ENCODE measurements around the gene KCNAB1.
"Not testable (repeated sequence)": the region's sequence is repeated elsewhere in the genome, so short reads cannot be mapped to it uniquely, and the experiment has no call there.

The KCNAB1 gene

GRCh38 chr3:156271995-156272719, 151.8 kb downstream of the KCNAB1 start:
- ChIA-PET POLR2A (ENCODE audit: low non-redundant PET) (no interaction called here), CTCF (no interaction called here)
- no peak for DNase-seq (ENCODE audit: low spot score)
- H3K27ac ChIP-seq, result no peak overlapping the region
- no peak for TF ChIP-seq CTCF (conservative IDR thresholded peaks at IDR 0.05; ENCODE audit: low read depth)

- CTCF ChIA-PET, result no interaction called here
- no peak overlapping the region for H3K27ac ChIP-seq
- TF ChIP-seq CTCF (conservative IDR thresholded peaks at IDR 0.05; ENCODE audit: low read depth), result no peak
- POLR2A ChIA-PET (ENCODE audit: low non-redundant PET), result no interaction called here
- DNase-seq (ENCODE audit: low spot score), result no peak
Observed at GRCh38 chr3:156273111-156273694, 152.8 kb downstream of the KCNAB1 start.

- DNase-seq (ENCODE audit: low spot score), result no peak
- POLR2A ChIA-PET (ENCODE audit: low non-redundant PET), result no interaction called here
- CTCF ChIA-PET, result no interaction called here
- H3K27ac ChIP-seq, result no peak overlapping the region
- TF ChIP-seq CTCF (conservative IDR thresholded peaks at IDR 0.05; ENCODE audit: low read depth), result no peak
Observed at GRCh38 chr3:156274791-156275190, 154.4 kb downstream of the KCNAB1 start.

GRCh38 chr3:156284637-156285036, 164.3 kb downstream of the KCNAB1 start:
- DNase-seq (ENCODE audit: low spot score); H3K27ac ChIP-seq; CTCF ChIA-PET; POLR2A ChIA-PET (ENCODE audit: low non-redundant PET): not testable (repeated sequence)

GRCh38 chr3:156285626-156286025, 165.2 kb downstream of the KCNAB1 start:
- H3K27ac ChIP-seq, result no peak overlapping the region
- no peak for TF ChIP-seq CTCF (conservative IDR thresholded peaks at IDR 0.05; ENCODE audit: low read depth)
- ChIA-PET CTCF (no interaction called here), POLR2A (ENCODE audit: low non-redundant PET) (no interaction called here)
- DNase-seq (ENCODE audit: low spot score), result no peak

GRCh38 chr3:156290924-156291271, 170.5 kb downstream of the KCNAB1 start:
- ChIA-PET CTCF (no interaction called here), POLR2A (ENCODE audit: low non-redundant PET) (no interaction called here)
- DNase-seq (ENCODE audit: low spot score), result no peak
- H3K27ac ChIP-seq, result no peak overlapping the region
- TF ChIP-seq CTCF (conservative IDR thresholded peaks at IDR 0.05; ENCODE audit: low read depth), result no peak

- H3K27ac ChIP-seq, result no peak overlapping the region
- DNase-seq (ENCODE audit: low spot score), result no peak
- no peak for TF ChIP-seq CTCF (conservative IDR thresholded peaks at IDR 0.05; ENCODE audit: low read depth)
- POLR2A ChIA-PET (ENCODE audit: low non-redundant PET), result no interaction called here
- CTCF ChIA-PET, result no interaction called here
Observed at GRCh38 chr3:156291272-156292123, 171.1 kb downstream of the KCNAB1 start.

All from RWPE1 (cell line).